Astrocyte of the spinal cord (primary cell): ENCODE results near the gene TAL2.

Experiments
- DNase-seq: peaks from one replicate; pipeline ENCODE4 v3.0.0; 2011; ENCODE audit warnings: low read depth, low spot score
- H3K4me3 ChIP-seq: 2 replicates; pipeline ENCODE4 v1.5.1; 2011; ENCODE audit warnings: low read depth, mild to moderate bottlenecking, low read length, moderate library complexity
- in situ Hi-C: cut with HindIII; loops from 2 replicates; pipeline ENCODE4 v1.10.0; 2017; ENCODE audit warnings: low sequenced_read_pairs
- TF ChIP-seq, protein P1 (sequence below): IDR thresholded peaks from 2 replicates; pipeline ENCODE4 v1.5.1; 2012; ENCODE audit warnings: low read depth, mild to moderate bottlenecking, low read length, inconsistent platforms

TAL2 gene

DNA sequence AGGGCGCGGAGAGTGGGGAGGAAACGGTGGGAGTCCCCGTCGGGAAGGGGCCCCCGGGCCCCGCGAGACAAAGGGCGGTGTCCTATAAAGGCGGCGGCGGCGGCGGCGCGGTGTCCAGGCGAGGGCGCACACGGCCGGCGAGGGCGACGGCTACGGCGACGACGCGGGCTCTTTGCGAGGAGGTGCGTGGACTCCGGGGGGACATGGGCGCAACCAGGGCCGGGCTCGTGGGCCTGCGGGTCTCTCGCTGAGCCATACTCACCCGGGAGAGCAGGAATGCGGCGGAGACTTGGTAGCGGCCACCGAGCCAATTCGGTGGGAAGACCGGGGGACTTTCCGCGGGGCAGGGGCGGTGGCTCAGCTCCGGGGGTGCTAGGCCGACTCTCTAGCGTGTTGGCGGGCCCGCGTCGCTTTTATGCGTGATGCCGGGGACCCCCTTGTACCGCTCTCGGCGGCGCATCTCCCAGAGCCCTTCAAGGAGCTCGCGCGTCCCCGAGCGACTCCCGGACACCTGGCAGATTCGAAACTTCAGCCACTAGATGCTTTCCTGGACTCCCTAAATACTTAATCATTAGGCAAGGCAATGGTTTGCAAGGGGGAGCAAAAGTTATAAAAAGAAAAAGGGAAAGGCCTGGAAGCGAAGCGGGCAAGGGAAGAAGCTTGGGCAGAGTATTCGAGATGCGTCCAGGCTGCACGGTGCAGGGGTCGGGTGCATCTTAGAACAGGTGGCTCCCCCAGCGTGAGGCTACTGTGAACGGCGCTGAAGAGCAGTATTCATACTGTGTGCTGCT lies 5.9 kb upstream of the TAL2 start:
- DNase-seq, result no peak
- peak overlapping the region; percentile 44 for H3K4me3 ChIP-seq
- TF ChIP-seq, protein P1, sequence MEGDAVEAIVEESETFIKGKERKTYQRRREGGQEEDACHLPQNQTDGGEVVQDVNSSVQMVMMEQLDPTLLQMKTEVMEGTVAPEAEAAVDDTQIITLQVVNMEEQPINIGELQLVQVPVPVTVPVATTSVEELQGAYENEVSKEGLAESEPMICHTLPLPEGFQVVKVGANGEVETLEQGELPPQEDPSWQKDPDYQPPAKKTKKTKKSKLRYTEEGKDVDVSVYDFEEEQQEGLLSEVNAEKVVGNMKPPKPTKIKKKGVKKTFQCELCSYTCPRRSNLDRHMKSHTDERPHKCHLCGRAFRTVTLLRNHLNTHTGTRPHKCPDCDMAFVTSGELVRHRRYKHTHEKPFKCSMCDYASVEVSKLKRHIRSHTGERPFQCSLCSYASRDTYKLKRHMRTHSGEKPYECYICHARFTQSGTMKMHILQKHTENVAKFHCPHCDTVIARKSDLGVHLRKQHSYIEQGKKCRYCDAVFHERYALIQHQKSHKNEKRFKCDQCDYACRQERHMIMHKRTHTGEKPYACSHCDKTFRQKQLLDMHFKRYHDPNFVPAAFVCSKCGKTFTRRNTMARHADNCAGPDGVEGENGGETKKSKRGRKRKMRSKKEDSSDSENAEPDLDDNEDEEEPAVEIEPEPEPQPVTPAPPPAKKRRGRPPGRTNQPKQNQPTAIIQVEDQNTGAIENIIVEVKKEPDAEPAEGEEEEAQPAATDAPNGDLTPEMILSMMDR, result peak; percentile 1
- in situ Hi-C loops, result no loop called here

DNA sequence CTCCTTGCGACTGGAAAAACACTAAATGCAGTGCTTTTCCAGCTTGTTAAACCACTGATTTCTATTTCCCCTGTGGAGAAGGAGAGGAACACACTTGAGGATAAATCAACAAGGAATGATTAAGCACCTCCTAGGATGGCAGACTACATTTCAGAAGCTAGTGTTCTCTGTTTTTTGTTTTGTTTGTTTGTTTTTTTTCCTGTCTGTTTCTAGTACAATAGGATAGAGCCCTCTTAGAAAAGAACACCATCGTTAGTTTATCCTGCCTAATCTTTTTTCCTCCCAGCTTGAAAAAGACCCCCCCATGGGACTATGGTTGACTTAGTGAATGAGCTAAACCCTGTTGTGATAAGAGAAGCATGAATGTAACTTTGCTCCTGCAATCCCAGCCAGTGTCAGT lies 3.9 kb upstream of the TAL2 start:
- no peak for DNase-seq
- H3K4me3 ChIP-seq, result no peak overlapping the region
- TF ChIP-seq, protein P1, result no peak
- in situ Hi-C loops, result no loop called here

DNA sequence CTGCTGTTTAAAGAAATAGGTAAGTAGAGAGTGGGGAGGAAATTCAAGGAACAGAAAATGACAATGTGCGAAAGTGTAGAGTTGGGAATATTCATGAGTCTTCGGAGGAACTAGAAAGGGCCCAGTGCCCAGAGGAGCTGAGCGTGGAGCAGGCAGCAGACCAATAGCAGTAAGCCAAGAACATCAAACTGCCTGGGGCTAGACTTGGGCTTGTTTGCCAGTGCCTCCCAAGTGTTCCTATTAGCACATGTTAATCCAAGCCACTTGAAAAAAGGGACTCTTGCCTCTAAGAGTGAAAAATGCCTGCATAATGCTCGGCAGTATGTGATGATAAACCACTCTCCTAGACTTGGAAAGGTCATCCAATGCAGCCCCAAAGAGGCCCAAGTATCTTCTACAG lies 1.2 kb upstream of the TAL2 start:
- DNase-seq, result no peak
- in situ Hi-C loops, result no loop called here
- TF ChIP-seq, protein P1, result no peak
- H3K4me3 ChIP-seq, result no peak overlapping the region

DNA sequence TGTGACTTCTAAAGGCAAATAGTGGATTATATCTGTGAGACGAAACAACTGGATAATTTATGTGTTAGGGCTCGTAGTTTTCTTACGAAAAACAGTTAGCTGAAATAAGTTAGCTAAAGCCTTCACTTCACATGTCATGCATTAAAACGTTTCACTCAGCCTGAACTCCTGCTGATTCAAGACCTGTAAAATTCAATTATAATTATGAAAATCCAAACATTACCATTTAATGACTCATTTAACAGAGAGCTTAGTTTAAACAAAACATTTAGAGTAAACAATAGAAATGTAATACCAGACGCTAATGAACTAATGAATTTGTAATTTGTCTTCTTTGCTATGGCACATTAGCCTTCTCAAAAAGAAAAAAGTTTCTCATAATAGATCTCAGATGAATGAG lies 1.7 kb downstream of the TAL2 start:
- in situ Hi-C loops, result no loop called here
- TF ChIP-seq, protein P1, result no peak

DNA sequence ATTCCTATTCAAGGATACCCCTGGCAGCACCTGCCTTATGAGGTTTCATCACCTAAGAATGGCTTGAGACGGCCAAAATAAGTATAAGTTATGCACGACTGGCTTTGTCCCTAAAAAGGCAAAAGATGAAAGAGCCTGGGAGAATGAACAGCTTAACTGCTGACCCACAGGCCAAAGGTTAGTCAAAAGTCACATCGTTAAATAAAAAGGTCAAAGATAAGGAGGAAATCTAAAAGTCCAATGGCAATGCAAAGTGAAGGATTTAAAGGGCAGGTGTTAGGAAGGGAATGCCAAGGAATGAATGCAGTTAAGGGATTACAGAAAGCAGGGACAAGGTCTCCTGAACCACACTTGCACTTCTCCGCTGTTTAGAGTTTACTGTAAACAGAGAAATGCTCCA lies 5.6 kb downstream of the TAL2 start:
- TF ChIP-seq, protein P1, result no peak
- no peak overlapping the region for H3K4me3 ChIP-seq
- in situ Hi-C loops, result no loop called here
- no peak for DNase-seq

More for the DNA sequence above, 1.7 kb downstream of the TAL2 start:
- no peak for DNase-seq
- H3K4me3 ChIP-seq, result no peak overlapping the region

DNA sequence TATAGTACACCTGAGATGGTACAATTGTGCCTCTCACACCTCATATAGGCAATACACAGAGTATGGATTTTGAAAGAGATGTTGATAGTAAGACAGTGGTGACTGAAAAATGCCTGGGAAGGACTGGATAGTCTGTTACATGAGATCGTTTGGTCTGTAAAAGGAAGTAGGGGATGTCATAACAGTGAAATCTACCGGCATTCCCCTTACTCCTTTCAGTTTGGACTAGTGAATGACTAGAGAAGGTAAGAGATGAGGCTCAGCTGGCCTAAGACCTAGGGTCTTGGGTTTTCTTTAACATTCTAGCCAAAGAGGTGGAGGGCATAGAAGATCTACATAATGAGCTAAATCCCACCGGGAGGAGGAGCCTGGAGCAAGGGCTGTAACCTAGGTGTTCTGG lies 8.1 kb downstream of the TAL2 start:
- DNase-seq, result no peak
- in situ Hi-C loops, result no loop called here
- no peak overlapping the region for H3K4me3 ChIP-seq
- TF ChIP-seq, protein P1, result no peak

DNA sequence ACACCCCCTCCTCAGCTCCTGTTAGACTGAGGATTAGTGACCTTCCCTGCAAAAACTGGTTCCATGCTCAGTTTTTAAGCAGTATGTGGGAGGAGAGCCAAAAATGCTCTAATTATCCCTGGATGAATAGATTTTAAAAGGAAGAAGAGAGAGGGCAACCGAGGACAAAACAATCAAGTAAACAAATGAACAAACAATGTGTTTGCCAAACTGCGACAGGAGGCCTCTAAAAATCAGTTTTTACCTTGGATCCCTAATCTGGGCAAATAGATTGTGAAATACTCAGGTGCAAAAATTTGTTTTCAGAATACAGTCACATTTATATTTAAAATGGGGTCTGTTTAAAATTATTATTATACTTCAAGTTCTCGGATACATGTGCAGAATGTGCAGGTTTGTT lies 8.5 kb downstream of the TAL2 start:
- in situ Hi-C loops, result no loop called here
- H3K4me3 ChIP-seq, result no peak overlapping the region
- no peak for DNase-seq
- TF ChIP-seq, protein P1, result no peak
